Measurements from ENCODE around the gene CES3.
A peak's percentile ranks its signal among the peaks of the same experiment; 100 is the strongest.
"Not testable (repeated sequence)": the region's sequence is repeated elsewhere in the genome, so short reads cannot be mapped to it uniquely, and the experiment has no call there.

Gene CES3

DNA sequence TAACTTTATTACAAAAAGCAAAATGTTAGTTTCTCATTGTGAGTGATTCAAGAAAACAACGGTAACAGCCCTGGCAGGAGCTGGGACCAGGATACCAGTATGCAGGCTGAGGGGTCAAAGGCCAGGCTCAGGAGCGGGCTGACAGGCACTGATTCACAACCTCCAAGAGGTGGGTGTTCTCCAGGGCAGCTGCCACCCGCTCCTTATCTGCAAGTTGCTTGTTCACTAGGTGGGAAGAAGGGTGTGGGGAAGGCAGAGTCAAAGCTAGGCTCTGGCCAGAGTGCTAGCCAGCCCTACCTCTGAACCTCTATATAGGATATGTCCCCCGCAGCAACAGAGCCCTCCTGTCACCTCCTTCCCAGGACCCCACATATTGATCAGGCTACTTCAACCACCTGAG lies 29.0 kb upstream of the CES3 start:
- DNase-seq (ENCODE audit: low read depth in 2 of 2), result no peak
- TF ChIP-seq, protein P1, sequence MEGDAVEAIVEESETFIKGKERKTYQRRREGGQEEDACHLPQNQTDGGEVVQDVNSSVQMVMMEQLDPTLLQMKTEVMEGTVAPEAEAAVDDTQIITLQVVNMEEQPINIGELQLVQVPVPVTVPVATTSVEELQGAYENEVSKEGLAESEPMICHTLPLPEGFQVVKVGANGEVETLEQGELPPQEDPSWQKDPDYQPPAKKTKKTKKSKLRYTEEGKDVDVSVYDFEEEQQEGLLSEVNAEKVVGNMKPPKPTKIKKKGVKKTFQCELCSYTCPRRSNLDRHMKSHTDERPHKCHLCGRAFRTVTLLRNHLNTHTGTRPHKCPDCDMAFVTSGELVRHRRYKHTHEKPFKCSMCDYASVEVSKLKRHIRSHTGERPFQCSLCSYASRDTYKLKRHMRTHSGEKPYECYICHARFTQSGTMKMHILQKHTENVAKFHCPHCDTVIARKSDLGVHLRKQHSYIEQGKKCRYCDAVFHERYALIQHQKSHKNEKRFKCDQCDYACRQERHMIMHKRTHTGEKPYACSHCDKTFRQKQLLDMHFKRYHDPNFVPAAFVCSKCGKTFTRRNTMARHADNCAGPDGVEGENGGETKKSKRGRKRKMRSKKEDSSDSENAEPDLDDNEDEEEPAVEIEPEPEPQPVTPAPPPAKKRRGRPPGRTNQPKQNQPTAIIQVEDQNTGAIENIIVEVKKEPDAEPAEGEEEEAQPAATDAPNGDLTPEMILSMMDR (IDR thresholded peaks at IDR 0.05; ENCODE audit: low read depth, low read length), result no peak
- no peak overlapping the region for H3K4me3 ChIP-seq (replicated peaks in 1 of 2; ENCODE audit: low read depth in 2 of 2, low read length in 2 of 2)

DNA sequence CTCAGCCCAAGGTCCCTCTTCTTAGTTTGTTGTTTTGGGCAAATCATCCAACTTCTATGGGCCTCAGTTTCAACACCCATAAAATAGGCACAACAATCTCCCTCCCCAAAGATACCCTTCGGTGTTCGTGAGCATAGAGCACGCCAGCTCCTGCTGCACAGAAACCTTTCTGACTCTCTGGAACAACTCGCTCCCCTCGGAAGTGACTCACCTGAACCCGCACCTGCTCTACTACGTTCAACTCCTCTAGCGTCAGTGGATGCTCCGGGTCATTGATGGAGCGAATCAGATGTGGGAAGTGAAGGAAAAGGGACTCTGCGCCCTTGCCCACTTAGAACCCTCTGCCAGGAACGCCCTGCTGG lies 27.3 kb upstream of the CES3 start:
- DNase-seq (ENCODE audit: low read depth in 2 of 2), result peak in 1 of 2 donors; percentile 35
- H3K4me3 ChIP-seq (replicated peaks in 1 of 2; ENCODE audit: low read depth in 2 of 2, low read length in 2 of 2), result peak overlapping the region; percentile 98 to 99
- TF ChIP-seq, protein P1 (IDR thresholded peaks at IDR 0.05; ENCODE audit: low read depth, low read length), result no peak

DNA sequence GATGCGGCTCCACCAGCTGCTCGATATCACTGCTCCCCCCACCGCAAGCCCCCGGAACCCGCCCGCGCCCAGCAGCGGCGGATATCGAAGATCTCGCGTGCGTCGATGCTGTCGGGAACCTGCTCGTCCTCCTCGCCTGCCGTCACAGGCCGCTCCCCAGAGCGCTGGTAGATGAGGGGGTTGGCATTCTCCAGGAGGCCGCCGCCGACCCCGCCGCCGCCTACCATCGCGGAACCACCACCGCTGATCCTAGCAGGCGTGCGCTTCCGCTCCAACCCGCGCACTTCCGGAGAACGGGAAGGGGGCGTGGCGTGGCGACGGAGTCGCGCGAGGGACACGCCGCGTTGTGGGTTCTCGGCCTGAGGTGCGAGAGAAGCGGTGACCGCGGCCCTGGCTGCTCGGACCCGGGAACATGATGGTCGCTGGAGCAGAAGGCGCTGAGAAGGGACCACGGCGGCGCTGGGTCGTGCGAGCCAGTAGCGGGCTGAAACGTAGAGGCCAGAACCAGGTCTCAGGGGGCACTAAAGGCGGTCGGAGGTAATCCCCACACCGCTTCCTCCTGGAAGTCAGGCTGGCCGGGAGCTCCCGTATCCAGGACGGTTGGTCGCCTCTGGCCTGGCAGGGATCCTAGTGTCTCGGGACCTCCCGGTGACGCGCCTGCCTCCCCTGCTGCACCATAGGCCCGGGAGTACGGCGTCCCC lies 26.8 kb upstream of the CES3 start, which contains the start of gene CIAO2B:
Gene CIAO2B, minus strand, starts transcription at position 265 of the 701 bp plus-strand sequence. Its CDS starts 38 bp downstream, at position 227.
- TF ChIP-seq, protein P1 (IDR thresholded peaks at IDR 0.05; ENCODE audit: low read depth, low read length), result no peak
- peak within 1 kb of the TSS; percentile 98 to 99 for H3K4me3 ChIP-seq (replicated peaks in 1 of 2; ENCODE audit: low read depth in 2 of 2, low read length in 2 of 2)
- peak; percentile 82 to 88 for DNase-seq (ENCODE audit: low read depth in 2 of 2)

DNA sequence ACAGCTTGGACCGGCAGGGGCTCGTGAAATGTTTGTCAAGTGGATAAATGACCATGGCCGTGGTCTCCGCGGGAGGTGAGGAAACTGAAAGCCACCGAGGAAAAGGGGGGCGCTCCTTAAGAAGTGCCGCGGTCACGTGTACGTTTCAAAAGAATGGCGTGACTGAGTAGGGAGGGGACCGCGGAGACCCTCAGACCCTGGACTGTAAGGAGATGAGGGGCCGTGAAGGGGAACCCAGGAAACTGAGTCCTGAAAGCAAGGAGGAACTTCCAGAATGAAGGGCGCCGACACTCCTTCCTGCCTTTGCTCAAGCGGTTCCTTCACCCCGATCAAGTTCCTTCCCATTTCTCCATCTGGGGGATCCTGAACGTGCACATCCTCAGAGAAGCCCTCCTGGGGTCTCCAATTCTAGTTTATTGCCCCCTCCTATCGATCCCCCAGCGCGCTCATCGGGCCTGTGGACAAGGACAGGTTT lies 26.2 kb upstream of the CES3 start:
- DNase-seq (ENCODE audit: low read depth in 2 of 2), result not testable (repeated sequence)
- peak overlapping the region; percentile 98 to 99 for H3K4me3 ChIP-seq (replicated peaks in 1 of 2; ENCODE audit: low read depth in 2 of 2, low read length in 2 of 2)

DNA sequence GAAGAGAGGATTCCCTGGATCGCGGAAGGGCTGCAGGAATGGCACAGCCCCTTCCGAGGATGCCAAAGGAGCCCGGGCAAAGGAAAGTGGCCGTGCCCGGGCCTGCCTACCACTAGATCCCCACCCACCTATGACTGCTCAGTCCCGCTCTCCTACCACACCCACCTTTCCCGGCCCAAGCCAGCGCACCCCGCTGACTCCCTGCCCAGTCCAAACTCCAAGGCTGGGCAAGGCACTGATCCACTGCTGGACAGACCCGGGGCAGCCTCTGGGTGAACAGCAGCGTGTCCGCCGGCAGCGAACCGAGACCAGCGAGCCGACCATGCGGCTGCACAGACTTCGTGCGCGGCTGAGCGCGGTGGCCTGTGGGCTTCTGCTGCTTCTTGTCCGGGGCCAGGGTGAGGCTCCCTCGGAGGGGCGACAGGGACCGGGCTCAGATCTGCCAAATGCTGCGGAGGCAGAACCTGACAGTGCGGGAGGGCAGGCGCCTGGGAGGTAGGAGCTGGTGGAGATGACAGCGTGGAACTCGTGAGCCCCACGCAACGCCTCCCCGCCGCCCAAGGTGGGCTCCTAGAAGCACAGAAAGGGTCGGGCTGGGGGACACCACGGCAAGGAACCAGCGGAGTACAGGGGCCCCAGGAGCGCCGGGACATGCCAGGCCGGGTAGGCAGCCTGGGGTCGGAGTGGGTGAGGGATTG lies 25.6 kb upstream of the CES3 start, which contains the start of gene CES2:
Gene CES2, plus strand, starts transcription at position 203 of the 698 bp plus-strand sequence. Its CDS starts 120 bp downstream, at position 323.
- TF ChIP-seq, protein P1 (IDR thresholded peaks at IDR 0.05; ENCODE audit: low read depth, low read length), result no peak
- peak; percentile 40 to 46 for DNase-seq (ENCODE audit: low read depth in 2 of 2)
- peak within 1 kb of the TSS; percentile 98 to 99 for H3K4me3 ChIP-seq (replicated peaks in 1 of 2; ENCODE audit: low read depth in 2 of 2, low read length in 2 of 2)

DNA sequence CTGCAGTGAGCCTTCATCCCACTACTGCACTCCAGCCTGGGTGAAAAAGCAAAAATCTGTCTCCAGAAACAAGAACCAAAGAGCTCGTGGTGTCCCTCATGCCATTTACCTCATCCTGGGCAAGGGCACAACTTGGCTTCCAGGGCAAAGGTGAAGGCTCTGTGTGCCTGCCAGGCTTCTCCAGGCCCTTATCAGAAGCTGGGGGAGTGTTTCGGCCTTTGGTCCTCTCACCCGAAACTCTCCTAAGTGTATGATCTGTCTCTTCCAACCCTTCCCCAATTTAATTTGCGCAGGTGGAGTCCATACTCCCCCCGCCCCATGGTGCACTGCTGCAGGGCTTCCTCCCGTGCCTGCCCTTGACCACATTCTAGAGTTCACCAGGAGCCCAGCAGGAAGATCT lies 24.6 kb upstream of the CES3 start:
- no peak for DNase-seq (ENCODE audit: low read depth in 2 of 2)
- TF ChIP-seq, protein P1 (IDR thresholded peaks at IDR 0.05; ENCODE audit: low read depth, low read length), result no peak
- no peak overlapping the region for H3K4me3 ChIP-seq (replicated peaks in 1 of 2; ENCODE audit: low read depth in 2 of 2, low read length in 2 of 2)

DNA sequence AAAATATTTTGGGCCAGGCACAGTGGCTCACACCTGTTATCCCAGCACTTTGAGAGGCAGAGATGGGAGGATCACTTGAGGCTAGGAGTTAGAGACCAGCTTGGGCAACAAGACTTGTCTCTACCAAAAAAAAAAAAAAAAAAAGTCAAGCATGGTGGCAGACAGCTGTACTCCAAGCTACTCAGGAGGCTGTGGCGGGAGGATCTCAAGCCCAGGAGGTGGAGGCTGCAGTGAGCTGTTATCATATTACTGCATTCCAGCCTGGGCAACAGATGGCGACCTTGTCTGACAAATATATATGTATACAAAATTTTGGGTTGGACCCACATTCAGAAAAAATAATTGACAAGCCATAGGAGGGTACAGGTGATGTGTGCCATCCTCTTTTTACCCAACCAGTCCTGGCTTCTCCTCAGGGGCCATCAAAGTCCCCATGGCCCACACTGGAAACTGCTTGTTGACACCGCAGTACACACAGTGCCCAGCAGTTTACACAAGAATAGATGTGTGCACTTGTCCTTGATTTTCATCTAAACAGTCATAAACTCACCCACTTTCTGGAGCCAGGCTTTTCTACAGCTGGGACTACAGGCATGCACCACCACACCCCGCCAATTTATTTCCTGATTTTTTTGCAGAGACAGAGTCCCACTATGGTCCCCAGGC lies 24.0 kb upstream of the CES3 start:
- no peak overlapping the region for H3K4me3 ChIP-seq (replicated peaks in 1 of 2; ENCODE audit: low read depth in 2 of 2, low read length in 2 of 2)
- DNase-seq (ENCODE audit: low read depth in 2 of 2), result no peak
- TF ChIP-seq, protein P1 (IDR thresholded peaks at IDR 0.05; ENCODE audit: low read depth, low read length), result no peak
